Neuron (in vitro differentiated cells): ENCODE measurements around the gene JMJD8.

Experiments used
- H2AFZ ChIP-seq: one replicate; pipeline ENCODE4 v1.6.1; 2013; ENCODE audit warnings: low read depth, mild to moderate bottlenecking, inconsistent platforms, low read length, moderate library complexity
- H3K27me3 ChIP-seq: one replicate; pipeline ENCODE4 v1.6.1; 2013; ENCODE audit warnings: low read length; ENCODE audit not compliant: insufficient read depth
- H3K36me3 ChIP-seq: one replicate; pipeline ENCODE4 v1.6.1; 2013; ENCODE audit warnings: low read length; ENCODE audit not compliant: insufficient read depth
- H3K4me1 ChIP-seq: one replicate; pipeline ENCODE4 v1.6.1; 2013; ENCODE audit warnings: low read length; ENCODE audit not compliant: insufficient read depth
- H3K4me3 ChIP-seq: 2 replicates; pipeline ENCODE4 v1.5.1; 2013; ENCODE audit warnings: mild to moderate bottlenecking, low read length, moderate library complexity
- H3K9me3 ChIP-seq: one replicate; pipeline ENCODE4 v1.6.1; 2013; ENCODE audit warnings: low read length

JMJD8 gene

DNA sequence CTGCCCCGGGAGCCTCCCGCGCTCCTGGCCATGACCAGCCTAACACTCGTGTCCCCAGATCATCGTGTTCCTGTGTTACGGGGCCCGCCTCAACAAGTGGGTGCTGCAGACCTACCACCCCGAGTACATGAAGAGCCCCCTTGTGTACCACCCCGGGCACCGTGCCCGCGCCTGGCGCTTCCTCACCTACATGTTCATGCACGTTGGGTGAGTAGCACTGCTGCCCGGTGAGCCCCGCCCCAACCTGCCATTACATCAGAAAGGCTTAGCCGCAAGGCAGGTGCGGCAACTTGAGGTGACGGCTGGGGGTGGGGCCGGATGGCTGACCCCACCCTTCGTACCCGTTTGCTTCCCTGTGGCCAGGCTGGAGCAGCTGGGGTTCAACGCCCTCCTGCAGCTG is 7.2 kb downstream of the JMJD8 start:
- H3K4me3 ChIP-seq = no peak overlapping the region
- peaks cover 12% of the 10 kb centered on the region for H3K4me1 ChIP-seq
- H3K9me3 ChIP-seq = no peaks in the 10 kb centered on the region
- H3K27me3 ChIP-seq = no peaks in the 10 kb centered on the region
- H2AFZ ChIP-seq = no peak overlapping the region
- H3K36me3 ChIP-seq = peaks cover 33% of the 10 kb centered on the region

GRCh38 chr16:676565-676902 is 7.6 kb downstream of the JMJD8 start:
- Histone ChIP-seq H3K27me3 (no peaks in the 10 kb centered on the region), H3K36me3 (peaks cover 32% of the 10 kb centered on the region), H3K4me3 (no peak overlapping the region)

DNA sequence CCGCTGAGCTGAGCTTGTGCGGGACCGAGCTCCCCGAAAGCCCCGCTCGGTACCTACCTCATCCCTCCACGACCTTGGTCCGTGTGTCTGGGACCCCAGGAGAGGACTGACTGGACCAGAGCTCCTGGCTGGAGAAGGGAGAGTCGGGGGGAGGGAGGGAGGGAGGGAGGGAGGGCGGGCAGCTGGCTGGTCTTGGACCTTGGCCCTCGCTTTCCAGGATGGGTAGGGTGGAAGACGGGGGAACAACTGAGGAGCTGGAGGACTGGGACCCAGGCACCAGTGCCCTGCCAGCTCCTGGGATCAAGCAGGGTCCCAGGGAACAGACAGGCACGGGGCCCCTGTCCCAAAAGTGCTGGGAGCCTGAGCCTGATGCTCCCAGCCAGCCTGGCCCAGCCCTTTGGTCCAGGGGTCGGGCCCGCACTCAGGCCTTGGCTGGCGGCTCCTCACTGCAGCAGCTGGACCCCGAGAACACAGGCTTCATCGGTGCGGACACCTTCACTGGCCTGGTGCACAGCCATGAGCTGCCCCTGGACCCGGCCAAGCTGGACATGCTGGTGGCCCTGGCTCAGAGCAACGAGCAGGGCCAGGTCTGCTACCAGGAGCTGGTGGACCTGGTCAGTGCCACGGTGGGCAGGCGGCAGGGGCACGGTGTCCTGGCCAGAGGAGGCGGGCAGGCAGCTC is 8.1 kb downstream of the JMJD8 start:
- Histone ChIP-seq H3K27me3 (no peaks in the 10 kb centered on the region), H3K4me3 (no peak overlapping the region), H3K4me1 (peaks cover 3% of the 10 kb centered on the region)

More at GRCh38 chr16:676565-676902, 7.6 kb downstream of the JMJD8 start:
- Histone ChIP-seq H3K4me1 (peaks cover 8% of the 10 kb centered on the region), H2AFZ (no peak overlapping the region), H3K9me3 (no peaks in the 10 kb centered on the region)

GRCh38 chr16:674968-675883 is 8.9 kb downstream of the JMJD8 start, which contains the start of gene RHBDL1:
Gene RHBDL1 (plus strand): TSS chr16:675671. CDS start chr16:675791, 120 bp downstream.
- no peak within 1 kb of the TSS for H3K4me3 ChIP-seq
- H3K36me3 ChIP-seq = peaks cover 42% of the 10 kb centered on the region
- H2AFZ ChIP-seq = no peak within 1 kb of the TSS
- no peaks in the 10 kb centered on the region for H3K27me3 ChIP-seq
- no peaks in the 10 kb centered on the region for H3K4me1 ChIP-seq
- no peaks in the 10 kb centered on the region for H3K9me3 ChIP-seq

More for the DNA sequence above, 8.1 kb downstream of the JMJD8 start:
- Histone ChIP-seq H3K9me3 (no peaks in the 10 kb centered on the region), H3K36me3 (peaks cover 34% of the 10 kb centered on the region), H2AFZ (no peak overlapping the region)

DNA sequence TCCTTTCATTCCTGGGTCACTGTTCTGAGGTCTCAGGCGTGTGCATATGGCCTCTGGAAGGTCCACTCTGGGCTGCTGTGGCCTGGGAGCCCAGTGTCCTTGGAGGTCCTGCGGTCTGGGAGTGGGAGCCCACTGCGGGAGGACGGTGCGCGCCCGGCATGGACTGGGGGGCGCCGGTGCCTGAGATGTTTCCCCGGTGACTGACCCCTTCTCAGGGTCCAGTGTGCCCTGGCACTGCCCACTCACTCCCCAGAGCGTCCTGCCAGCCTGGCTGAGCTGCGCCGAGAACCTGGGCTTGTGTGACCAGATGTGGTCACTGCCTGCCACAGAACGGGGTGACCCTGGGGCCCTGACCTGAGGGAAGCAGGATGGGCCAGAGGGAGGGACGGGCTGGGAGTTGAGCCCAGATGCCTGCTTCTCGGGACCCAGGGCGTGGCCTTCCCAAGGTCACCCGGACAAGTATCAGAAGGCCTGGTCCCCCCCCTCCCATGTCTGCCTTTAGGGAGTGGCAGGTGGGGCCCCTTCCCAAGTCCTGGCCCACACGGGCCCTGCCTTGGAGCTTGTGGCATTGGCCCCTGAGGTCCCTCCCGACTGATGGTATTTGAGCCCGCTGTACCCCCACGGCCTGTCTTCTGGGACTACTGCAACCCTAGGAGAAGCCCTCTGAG is 9.8 kb downstream of the JMJD8 start:
- H3K9me3 ChIP-seq = no peaks in the 10 kb centered on the region
- H3K4me3 ChIP-seq = no peak overlapping the region
- peaks cover 50% of the 10 kb centered on the region for H3K36me3 ChIP-seq
- H3K27me3 ChIP-seq = no peaks in the 10 kb centered on the region
- H2AFZ ChIP-seq = no peak overlapping the region
- H3K4me1 ChIP-seq = no peaks in the 10 kb centered on the region

DNA sequence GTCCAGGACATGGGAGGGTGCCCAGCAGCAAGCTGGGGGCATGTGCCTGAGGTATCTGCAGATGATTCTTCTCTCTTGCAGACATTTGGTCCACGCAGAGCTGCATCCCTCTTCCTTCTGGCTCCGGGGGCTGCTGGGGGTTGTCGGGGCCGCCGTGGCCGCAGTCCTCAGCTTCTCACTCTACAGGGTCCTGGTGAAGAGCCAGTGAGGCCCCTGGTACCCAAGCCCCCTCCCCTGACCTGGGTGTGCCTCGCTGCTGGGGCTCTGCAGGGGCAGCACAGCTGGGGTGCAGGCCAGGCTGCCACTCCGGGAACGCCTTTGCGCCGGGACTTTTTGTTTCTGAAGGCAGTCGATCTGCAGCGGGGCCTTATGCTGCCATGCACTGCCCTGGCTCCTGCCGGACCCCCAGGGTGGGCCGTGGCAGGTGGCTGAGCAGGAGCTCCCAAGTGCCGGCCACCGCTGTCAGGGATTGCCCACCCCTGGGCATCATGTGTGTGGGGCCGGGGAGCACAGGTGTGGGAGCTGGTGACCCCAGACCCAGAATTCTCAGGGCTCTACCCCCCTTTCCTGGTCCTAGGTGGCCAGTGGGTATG is 10.6 kb downstream of the JMJD8 start:
- Histone ChIP-seq H2AFZ (no peak overlapping the region), H3K4me1 (peaks cover 8% of the 10 kb centered on the region), H3K36me3 (peaks cover 52% of the 10 kb centered on the region), H3K27me3 (no peaks in the 10 kb centered on the region), H3K4me3 (no peak overlapping the region), H3K9me3 (no peaks in the 10 kb centered on the region)

DNA sequence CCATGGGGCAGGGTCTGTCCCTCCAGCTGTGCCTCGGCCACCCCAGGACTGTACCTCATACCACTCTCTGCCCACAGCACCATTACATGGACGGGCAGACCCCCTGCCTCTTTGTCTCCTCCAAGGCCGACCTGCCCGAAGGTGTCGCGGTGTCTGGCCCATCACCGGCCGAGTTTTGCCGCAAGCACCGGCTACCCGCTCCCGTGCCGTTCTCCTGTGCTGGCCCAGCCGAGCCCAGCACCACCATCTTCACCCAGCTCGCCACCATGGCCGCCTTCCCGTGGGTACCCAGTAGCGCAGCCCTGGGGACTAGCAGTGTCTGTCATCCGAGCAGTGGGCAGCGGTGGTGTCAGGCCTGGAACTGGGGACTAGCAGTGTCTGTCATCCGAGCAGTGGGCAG is 11.3 kb downstream of the JMJD8 start:
- H3K36me3 ChIP-seq = peaks cover 52% of the 10 kb centered on the region
- H3K4me1 ChIP-seq = peaks cover 8% of the 10 kb centered on the region
- no peak overlapping the region for H3K4me3 ChIP-seq
- no peak overlapping the region for H2AFZ ChIP-seq
- H3K27me3 ChIP-seq = no peaks in the 10 kb centered on the region
- H3K9me3 ChIP-seq = no peaks in the 10 kb centered on the region

GRCh38 chr16:672371-672770 is 11.8 kb downstream of the JMJD8 start:
- Histone ChIP-seq H3K4me3 (no peak overlapping the region), H3K36me3 (peaks cover 52% of the 10 kb centered on the region), H3K9me3 (no peaks in the 10 kb centered on the region), H2AFZ (no peak overlapping the region), H3K27me3 (no peaks in the 10 kb centered on the region), H3K4me1 (peaks cover 10% of the 10 kb centered on the region)

- Histone ChIP-seq H3K4me3 (no peak overlapping the region), H2AFZ (no peak overlapping the region), H3K27me3 (no peaks in the 10 kb centered on the region), H3K4me1 (peaks cover 11% of the 10 kb centered on the region), H3K36me3 (peaks cover 52% of the 10 kb centered on the region), H3K9me3 (no peaks in the 10 kb centered on the region)
These were observed 12.6 kb downstream of the JMJD8 start for GRCh38 chr16:671353-672131.

- H2AFZ ChIP-seq = no peak overlapping the region
- no peak overlapping the region for H3K4me3 ChIP-seq
- peaks cover 52% of the 10 kb centered on the region for H3K36me3 ChIP-seq
- no peaks in the 10 kb centered on the region for H3K27me3 ChIP-seq
- no peaks in the 10 kb centered on the region for H3K9me3 ChIP-seq
- peaks cover 11% of the 10 kb centered on the region for H3K4me1 ChIP-seq
These were observed 13.4 kb downstream of the JMJD8 start for GRCh38 chr16:670485-671352.

DNA sequence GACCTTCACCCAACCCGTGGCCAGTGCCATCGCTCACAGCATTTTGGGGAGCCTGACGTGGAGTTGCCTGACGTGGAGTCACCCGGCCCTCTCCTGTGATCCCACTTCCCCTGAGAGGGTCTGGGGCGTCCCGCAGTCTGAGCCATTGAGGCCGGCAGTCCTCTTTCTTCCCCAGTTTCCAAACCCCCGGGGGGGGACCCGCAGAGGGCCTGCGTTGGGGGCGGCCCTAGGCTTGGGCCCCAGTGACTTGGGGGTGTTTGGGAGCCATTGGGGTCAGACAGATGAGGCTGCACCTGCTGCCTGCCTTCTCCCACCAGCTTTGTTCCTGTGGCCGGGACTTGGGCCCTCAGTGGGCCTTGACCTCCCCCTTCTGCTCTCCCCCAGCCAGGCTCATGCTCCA is 14.5 kb downstream of the JMJD8 start:
- Histone ChIP-seq H2AFZ (no peak overlapping the region), H3K4me3 (no peak overlapping the region), H3K9me3 (no peaks in the 10 kb centered on the region), H3K27me3 (no peaks in the 10 kb centered on the region), H3K36me3 (peaks cover 52% of the 10 kb centered on the region), H3K4me1 (peaks cover 11% of the 10 kb centered on the region)
